LNCaP clone FGC (cell line): ENCODE results near the gene NKAIN2.

Source experiments
- DNase-seq: peaks from one replicate; pipeline ENCODE4 v3.0.0-alpha.2; 2011; ENCODE audit warnings: low read depth
- H3K4me3 ChIP-seq: 2 replicates; pipeline ENCODE4 v1.5.1; 2011; ENCODE audit warnings: mild to moderate bottlenecking, low read depth, low read length, control low read depth
- TF ChIP-seq, protein P1 (sequence below): IDR thresholded peaks from 2 replicates; pipeline ENCODE4 v1.5.1; 2012; ENCODE audit warnings: mild to moderate bottlenecking; ENCODE audit not compliant: control insufficient read depth, insufficient read depth; ENCODE audit errors: extremely low read depth

NKAIN2 gene

DNA sequence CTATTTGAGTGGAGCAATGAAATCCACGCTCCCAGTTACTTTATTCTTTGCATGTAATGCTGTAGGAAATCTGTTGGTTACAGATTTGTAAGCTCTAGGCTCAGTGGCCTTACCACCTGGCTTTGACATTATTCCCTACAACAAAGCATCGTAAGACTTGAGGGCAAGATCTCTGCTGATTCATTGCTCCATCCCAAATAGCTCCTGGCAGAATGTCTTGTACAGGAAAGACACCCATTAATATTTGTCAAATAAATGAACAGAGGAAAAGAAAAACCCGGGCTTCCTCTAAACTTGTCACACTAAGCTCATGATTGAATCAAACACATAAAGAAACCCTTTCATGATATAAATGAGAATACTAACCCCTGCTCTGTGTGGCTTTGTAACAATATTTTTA, 801.1 kb downstream of the NKAIN2 start:
- TF ChIP-seq, protein P1, sequence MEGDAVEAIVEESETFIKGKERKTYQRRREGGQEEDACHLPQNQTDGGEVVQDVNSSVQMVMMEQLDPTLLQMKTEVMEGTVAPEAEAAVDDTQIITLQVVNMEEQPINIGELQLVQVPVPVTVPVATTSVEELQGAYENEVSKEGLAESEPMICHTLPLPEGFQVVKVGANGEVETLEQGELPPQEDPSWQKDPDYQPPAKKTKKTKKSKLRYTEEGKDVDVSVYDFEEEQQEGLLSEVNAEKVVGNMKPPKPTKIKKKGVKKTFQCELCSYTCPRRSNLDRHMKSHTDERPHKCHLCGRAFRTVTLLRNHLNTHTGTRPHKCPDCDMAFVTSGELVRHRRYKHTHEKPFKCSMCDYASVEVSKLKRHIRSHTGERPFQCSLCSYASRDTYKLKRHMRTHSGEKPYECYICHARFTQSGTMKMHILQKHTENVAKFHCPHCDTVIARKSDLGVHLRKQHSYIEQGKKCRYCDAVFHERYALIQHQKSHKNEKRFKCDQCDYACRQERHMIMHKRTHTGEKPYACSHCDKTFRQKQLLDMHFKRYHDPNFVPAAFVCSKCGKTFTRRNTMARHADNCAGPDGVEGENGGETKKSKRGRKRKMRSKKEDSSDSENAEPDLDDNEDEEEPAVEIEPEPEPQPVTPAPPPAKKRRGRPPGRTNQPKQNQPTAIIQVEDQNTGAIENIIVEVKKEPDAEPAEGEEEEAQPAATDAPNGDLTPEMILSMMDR, result no peak
- DNase-seq, result no peak
- no peak overlapping the region for H3K4me3 ChIP-seq

GRCh38 chr6:124607119-124607627, 803.5 kb downstream of the NKAIN2 start:
- TF ChIP-seq, protein P1, result no peak
- H3K4me3 ChIP-seq, result no peak overlapping the region
- no peak for DNase-seq

GRCh38 chr6:124613031-124613430, 809.4 kb downstream of the NKAIN2 start:
- DNase-seq, result no peak
- TF ChIP-seq, protein P1, result no peak
- H3K4me3 ChIP-seq, result no peak overlapping the region

DNA sequence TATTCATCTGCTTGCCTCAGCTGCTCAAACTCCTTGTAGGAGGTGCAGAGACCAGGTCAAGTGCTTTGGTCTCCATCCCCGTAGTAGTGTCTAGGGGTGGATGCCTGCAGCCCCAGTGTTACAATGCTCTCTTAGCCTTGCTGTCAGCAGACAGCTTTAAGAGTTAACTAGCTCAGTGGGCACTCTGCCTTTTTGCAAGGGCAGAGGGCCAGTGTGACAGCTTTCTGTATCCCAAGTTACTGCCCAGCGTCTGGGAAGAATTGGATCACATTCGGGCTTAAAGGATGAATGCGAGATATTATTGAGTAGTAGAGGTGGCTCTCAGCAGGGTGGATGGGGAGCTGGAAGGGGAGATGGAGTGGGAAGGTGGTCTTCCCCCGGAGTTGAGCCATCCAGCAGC, 818.7 kb downstream of the NKAIN2 start:
- DNase-seq, result no peak
- TF ChIP-seq, protein P1, result no peak
- H3K4me3 ChIP-seq, result no peak overlapping the region

- H3K4me3 ChIP-seq, result no peak overlapping the region
- TF ChIP-seq, protein P1, result no peak
- no peak for DNase-seq
Observed at GRCh38 chr6:124633655-124634054, 830.0 kb downstream of the NKAIN2 start.

GRCh38 chr6:124640432-124640831, 836.8 kb downstream of the NKAIN2 start:
- TF ChIP-seq, protein P1, result no peak
- DNase-seq, result no peak
- H3K4me3 ChIP-seq, result no peak overlapping the region

DNA sequence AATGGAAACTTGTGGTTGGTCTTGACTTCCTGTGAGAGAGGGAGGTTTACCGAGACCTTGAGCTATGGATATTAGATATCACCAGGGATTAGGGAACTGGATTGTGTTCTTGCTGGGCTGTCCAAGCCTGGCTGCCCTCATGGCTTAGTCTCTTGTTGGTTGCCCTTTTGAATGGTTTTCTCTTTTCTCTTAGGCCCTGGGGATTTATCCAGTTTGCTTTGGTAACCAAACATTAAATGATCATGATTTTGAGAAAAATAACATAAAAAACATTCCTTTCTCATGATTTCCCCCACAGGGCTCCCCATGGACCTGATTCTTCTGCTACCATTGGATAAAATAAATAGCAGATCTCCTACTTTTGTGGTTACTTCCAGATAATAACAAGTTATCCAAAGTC, 852.2 kb downstream of the NKAIN2 start:
- DNase-seq, result no peak
- TF ChIP-seq, protein P1, result no peak

More for the DNA sequence above, 852.2 kb downstream of the NKAIN2 start:
- H3K4me3 ChIP-seq, result no peak overlapping the region
